ENCODE results near the gene LAMTOR3.

GRCh38 chr4:99894161-99894997 is at the start of gene LAMTOR3:
- TF ChIP-seq GATA2 (IDR thresholded peaks at IDR 0.05; ENCODE audit: low read depth, low read length) (no peak), GATA3 (IDR thresholded peaks at IDR 0.05; ENCODE audit: low read depth, low read length) (no peak)
